HG02884 (cell line): ENCODE data around the gene RAB33B.
"Not testable (repeated sequence)": the region's sequence is repeated elsewhere in the genome, so short reads cannot be mapped to it uniquely, and the experiment has no call there.

ENCODE experiments used
- ATAC-seq: cut with Tn5 transposase; IDR thresholded peaks from one replicate; pipeline ENCODE4 v1.9.1; 2021; ENCODE audit warnings: mild to moderate bottlenecking, moderate library complexity; ENCODE audit not compliant: unreplicated experiment

RAB33B gene

DNA sequence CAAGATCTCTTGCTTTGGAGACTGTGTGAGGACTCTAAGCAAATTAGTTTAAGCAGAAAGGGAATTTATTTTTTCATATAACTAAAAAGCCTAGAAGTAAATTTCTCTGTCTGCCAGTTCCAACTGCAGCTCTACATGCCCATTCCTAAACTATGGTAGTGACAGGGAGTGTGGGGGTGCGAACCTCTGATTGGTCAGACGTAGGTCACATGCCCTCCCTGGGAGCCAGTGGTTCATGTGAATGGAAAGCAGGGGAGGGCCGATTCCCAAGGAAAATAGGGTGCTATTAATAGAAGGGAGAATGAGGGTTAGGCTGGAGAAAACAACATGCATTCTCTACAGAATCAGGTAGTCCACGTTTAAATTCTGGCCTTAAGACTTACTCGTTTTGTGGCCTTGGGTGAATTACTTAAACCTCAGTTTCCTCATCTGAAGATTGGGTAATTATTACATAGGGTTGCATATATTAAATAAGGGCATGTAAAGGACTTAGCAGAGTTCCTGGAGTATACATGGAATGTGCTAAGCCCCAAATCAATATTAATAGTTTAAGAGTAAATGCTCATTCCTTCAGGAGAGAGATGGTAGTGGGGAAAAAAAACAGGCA lies 7.2 kb downstream of the RAB33B start:
- ATAC-seq: no peak

DNA sequence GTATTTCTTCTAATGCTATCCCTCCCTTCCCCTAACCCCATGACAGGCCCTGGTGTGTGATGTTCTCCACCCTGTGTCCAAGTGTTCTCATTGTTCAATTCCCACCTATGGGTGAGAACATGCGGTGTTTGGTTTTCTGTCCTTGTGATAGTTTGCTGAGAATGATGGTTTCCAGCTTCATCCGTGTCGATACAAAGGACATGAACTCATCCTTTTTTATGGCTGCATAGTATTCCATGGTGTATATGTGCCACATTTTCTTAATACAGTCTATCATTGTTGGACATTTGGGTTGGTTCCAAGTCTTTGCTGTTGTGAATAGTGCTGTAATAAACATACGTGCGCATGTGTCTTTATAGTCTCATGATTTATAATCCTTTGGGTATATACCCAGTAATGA lies 10.6 kb downstream of the RAB33B start:
- ATAC-seq: not testable (repeated sequence)

DNA sequence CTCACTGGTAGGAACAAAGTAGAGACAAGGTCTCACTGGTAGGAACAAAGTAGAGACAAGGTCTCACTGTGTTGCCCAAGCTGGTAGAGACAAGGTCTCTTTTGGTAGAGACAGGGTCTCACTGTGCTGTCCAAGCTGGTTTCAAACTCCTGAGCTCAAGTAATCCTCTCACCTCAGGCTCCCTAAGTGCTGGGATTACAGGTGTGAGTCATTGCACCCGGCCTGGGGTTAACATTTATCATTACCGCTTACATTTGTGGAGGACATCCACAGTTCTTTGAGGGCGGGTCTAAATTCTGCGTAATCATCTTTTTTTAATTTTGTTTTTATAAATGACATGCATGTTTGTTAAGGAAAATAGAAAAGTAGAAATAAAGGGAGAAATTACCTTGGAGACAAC lies 12.0 kb downstream of the RAB33B start:
- no peak for ATAC-seq

GRCh38 chr4:139468756-139469155 lies 14.8 kb downstream of the RAB33B start:
- not testable (repeated sequence) for ATAC-seq

DNA sequence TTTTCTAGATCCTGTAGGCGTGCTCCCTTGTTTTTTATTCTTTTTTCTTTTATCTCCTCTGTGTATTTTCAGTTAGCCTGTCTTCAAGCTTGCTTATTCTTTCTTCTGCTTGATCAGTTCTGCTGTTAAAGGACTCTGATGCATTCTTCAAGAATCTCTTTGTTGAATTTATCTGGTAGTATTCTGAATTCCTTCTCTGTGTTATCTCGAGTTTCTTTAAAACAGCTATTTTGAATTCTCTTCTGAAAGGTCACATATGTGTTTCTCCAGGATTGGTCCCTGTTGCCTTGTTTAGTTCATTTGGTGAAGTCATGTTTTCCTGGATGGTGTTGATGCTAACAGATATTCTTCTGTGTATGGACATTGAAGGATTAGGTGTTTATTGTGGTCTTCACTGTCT lies 15.3 kb downstream of the RAB33B start:
- no peak for ATAC-seq

- no peak for ATAC-seq
Observed at GRCh38 chr4:139469869-139470268, 15.9 kb downstream of the RAB33B start.

DNA sequence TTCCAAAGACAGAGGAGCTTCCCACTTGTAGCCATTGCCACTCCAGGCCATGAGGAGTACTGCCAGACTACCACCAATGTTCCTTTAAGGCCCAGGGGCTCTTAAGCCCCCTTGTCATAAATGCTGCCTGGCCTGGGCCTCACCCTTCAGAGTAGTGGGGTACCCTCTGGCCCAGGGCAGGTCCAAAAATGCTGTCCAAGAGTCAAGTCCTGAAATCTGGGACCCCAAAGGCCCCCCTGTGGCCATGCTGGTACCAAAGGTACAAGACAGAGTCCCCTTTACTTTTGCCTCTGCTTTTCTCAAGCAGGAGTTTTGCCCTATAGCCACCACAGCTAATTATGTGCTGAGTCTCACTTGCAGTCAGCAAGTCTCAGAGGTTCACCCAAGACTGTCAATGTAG lies 16.4 kb downstream of the RAB33B start:
- ATAC-seq: no peak

DNA sequence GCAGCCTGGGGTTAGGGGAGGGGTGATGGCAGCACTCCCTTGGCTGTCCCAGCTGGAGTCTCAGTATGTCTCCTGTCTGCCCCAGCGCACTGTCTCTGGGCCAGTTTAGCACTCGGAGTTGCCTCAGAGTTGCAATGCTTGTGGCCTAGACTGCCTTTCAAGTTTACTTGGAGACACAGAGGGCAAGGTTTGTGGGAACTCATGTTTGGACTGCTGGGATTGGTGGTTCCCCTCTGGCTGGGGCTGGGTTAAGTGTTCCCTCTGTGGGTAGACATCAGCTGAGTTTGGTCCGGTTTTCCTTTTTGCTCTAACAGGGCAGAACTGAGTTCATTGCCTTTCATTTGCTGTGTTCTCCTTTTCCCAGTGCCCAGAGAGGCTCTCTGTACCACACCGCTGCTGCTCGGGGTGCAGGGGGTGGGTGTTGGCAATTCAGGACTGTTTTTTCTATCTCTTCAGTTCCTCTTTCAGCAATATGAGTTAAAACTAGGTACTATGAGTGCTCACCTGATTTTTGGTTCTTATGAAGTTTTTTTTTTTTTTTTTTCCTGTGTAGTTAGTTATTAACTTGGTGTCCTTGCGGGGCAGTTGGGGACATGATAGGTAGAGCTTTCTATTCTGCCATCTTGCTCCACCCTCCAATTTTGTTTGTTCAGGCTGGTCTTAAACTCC lies 17.2 kb downstream of the RAB33B start:
- peak; percentile 57 for ATAC-seq

GRCh38 chr4:139472852-139473251 lies 18.9 kb downstream of the RAB33B start:
- no peak for ATAC-seq

DNA sequence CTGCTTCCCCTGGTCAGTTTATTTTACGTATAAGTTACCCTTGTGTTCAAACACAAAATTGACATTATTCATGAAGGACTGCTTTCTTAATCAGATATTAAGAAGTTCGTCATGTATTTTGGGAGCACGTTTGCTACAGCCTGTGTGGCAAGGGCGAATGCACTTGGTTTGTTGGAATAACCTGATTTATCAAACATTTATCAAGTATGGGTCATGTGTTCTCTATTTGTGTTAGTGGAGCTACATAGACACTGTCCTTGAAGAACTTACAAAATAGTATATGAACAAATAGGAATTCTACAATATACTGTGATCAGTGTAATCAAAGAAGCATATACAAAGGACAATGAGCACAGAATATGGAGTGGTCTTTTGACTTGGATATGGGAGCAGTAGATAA lies 22.4 kb downstream of the RAB33B start:
- ATAC-seq: no peak

DNA sequence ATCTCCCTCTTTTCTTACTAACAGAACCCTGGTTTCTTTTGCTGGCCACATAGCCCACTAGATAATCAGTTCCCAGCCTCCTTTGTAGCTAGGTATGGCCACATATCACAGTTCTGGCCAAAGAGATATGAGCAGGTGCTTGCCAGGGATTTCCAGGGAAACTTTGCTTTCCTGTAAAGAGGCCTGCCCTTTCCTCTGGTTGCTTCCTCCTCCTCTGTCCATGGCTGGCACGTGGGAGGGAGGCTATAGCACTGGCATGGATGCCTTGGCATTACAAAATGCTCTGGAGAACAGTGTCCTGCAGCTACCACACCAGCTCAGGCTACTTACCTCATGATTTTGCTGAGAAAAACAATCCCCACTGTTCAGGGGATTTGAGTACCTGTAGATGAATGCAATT lies 27.5 kb downstream of the RAB33B start:
- no peak for ATAC-seq

- no peak for ATAC-seq
Observed at GRCh38 chr4:139483000-139483399, 29.1 kb downstream of the RAB33B start.

DNA sequence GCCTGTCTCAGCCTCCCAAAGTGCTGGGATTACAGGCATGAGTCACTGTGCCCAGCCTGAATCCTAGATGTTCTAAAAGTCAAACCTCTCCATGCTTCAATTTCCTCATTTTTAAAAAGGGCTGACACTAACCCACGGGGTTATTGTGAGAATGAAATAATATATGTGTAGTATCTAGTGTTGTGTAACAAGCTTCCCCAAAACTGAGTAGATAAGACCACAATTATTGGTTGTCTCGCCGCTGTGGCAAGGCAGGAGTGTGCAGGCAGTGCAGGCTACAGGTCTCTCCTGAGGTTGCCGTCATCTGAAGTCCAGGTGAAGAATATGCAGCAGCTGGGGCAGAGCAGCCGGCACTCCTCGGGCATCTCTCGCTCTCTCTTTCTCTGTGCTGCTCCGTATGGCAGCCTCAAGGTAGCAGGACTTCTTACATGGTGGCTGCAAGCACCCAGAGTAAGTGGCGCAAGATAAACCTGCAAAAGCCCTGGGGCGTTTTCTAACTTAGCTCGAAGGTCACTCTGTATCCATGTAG lies 30.9 kb downstream of the RAB33B start:
- ATAC-seq: no peak

DNA sequence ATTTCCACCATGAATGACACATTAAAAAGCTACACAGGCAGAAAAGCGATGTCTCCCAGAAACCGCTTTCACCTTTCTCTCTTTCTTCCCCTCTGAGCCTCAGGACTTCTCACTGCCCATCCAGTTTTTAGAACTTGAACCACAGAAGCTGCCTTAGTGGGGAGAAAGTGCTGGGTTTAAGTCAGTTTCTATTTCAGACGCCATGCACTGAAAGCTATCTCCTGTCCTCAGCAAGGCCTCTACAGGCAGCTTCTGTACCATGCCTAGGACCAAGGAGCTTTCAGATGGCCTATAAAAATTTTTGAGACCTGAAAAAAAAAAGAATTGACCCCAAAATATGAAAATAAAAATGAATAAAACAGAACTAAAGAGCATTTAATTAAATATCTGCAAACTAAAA lies 34.5 kb downstream of the RAB33B start:
- no peak for ATAC-seq

DNA sequence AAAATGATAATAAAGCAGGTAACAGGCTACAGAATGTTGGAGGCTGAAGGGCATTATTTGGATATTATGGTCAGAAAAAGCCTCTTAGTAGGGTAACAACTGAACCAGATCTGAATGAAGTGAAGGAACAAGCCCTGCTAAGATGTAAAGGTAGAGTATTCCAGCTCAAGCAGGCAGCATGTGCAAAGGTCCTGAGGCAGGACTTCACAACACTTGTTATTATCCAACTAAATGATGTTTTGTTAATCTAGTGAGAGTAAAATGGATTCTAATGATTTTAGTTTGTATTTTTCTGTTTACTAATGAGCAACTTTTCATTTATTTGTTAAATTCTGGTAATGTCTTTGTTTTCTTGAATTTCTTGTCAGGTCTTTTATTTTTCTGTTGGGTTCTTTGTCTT lies 35.7 kb downstream of the RAB33B start:
- ATAC-seq: no peak

GRCh38 chr4:139492429-139492828 lies 38.5 kb downstream of the RAB33B start:
- no peak for ATAC-seq

DNA sequence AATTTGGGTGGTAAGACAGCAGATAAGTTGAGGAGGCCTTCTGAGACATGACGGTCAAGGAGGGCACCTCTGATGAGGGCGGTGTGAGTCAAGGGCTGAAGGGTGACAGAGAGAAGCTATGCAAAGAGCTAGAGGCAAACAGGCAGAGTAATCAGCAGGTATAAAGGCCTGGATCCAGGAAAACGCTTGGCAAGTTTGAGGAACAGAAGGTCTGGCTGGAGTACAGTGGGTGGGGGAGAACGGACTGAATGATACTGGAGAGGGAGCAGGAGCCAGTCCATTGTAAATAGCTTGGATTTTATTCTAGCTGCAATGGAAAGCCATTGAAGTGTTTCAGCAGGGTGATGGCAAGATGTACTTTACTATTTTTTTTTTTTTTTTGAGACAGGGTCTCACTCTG lies 39.3 kb downstream of the RAB33B start:
- ATAC-seq: no peak

DNA sequence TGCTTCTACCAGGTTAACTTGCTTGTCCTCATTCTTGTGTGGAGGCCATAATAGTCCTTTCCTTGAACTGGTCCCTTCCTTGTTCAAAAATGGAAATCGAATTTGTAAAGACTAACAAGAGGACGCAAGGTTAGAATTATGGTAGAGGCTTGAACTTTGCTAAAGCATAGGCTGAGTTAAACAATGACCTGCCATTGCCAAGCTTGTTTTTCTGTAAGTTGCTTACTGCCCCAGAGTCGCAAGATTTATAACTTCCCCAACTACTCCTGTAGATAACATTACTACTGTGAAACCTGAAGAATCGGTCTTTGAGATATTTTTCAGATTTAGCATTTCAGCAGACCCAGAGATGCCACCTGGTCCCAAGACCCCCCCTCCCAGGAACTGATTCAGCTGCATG lies 45.3 kb downstream of the RAB33B start:
- no peak for ATAC-seq

- ATAC-seq: no peak
Observed at GRCh38 chr4:139501117-139501516, 47.2 kb downstream of the RAB33B start.

- ATAC-seq: no peak
Observed at GRCh38 chr4:139501527-139501926, 47.6 kb downstream of the RAB33B start.

DNA sequence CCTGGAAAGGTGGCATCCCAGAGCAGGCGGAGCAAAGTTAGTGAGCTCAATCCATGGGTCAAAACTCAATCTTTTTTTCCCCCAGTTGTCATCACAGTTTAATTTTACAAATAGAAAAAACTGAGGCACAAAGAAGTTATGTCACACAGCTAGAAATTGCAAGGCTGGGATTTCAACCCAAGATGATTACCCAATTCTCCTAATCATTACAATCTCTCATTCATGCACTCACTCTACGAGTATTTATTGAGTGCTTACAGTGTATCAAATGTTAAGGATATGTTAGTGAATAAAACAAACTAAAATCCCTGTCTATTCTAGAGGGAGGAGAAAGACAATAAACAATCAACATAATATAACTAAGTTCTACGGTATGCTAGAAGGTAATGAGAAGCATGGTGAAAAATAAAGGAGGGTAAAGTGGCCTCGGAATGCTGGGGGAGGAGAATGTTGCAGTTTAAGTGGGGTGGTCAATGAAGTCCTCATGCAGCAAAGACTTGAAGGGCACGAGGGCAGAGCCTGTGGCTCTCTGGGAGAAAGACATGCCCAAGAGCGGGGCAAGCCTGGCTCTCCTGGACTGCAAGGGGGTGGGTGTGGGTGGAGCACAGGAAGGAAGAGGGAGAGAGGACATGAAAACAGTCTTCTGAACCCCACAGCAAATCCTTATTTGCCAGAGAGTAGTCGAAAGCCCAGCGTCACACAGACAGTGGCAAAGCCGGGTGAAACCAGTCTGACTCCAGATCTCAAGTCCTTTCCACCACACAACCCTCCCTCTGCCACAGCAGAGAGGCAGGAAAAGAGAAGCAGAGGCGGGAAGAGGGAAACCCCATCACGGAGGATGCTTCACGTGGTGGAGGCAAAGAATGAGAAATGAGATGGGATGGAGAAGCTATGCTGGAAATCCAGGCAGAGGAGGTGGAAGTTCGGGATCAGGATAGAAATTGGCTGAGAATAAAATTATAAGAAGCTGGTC lies 48.3 kb downstream of the RAB33B start:
- ATAC-seq: no peak
